Ascending aorta (tissue), 2 donors: Measurements from ENCODE around the gene NPAS3. TPM values are rescaled to one million over a fixed set of nuclear protein-coding genes. Genes with fewer than 3 reads are reported as not detected.

Experiments used
- DNase-seq, 2 donors: peaks; one replicate each; pipeline ENCODE4 v3.0.0-alpha.2; 2019; ENCODE audit warnings: low spot score in 2 of 2
- H3K27ac ChIP-seq, 2 donors: fragments of 200-600 bp; sonication (generic); one replicate each; pipeline ENCODE4 v1.5.1; 2016 to 2017; ENCODE audit warnings: mild to moderate bottlenecking in 1 of 2
- H3K27me3 ChIP-seq: fragments of 200-600 bp; sonication (generic); one replicate; pipeline ENCODE4 v1.5.1; 2017
- H3K36me3 ChIP-seq, 2 donors: fragments of 200-600 bp; sonication (generic); one replicate each; pipeline ENCODE4 v1.5.1; 2016
- H3K4me1 ChIP-seq, 2 donors: fragments of 200-600 bp; sonication (generic); one replicate each; pipeline ENCODE4 v1.5.1; 2016 to 2017; ENCODE audit warnings: mild to moderate bottlenecking in 1 of 2
- H3K4me3 ChIP-seq, 2 donors: fragments of 200-600 bp; sonication (generic); one replicate each; pipeline ENCODE4 v1.5.1; 2016 to 2017; ENCODE audit warnings: mild to moderate bottlenecking in 1 of 2
- H3K9me3 ChIP-seq, 2 donors: fragments of 200-600 bp; sonication (generic); one replicate each; pipeline ENCODE4 v1.5.1; 2016
- intact Hi-C: fragments of 100-400 bp; cut with DNase I; formaldehyde crosslinking; loops from one replicate; pipeline ENCODE4 v1.15.1; 2023
- total RNA-seq: library from RNA; depleted of rRNA; stranded (reverse); fragments of >200 nt; gene quantifications from one replicate; pipeline ENCODE4 v1.1.0, GENCODE V29; 2016
- TF ChIP-seq, protein P1 (sequence below), 3 experiments: fragments of 200-600 bp in 2 of 3; fragments of 450-650 bp in 1 of 3; sonication (generic) in 2 of 3; IDR thresholded peaks; one replicate each; pipeline ENCODE4 v1.5.1; 2016 to 2019; ENCODE audit warnings: antibody characterized with exemption in 3 of 3, mild to moderate bottlenecking in 1 of 3, moderate library complexity in 1 of 3

Gene NPAS3
- total RNA-seq, 1 donor from 2014 or later = not detected

DNA sequence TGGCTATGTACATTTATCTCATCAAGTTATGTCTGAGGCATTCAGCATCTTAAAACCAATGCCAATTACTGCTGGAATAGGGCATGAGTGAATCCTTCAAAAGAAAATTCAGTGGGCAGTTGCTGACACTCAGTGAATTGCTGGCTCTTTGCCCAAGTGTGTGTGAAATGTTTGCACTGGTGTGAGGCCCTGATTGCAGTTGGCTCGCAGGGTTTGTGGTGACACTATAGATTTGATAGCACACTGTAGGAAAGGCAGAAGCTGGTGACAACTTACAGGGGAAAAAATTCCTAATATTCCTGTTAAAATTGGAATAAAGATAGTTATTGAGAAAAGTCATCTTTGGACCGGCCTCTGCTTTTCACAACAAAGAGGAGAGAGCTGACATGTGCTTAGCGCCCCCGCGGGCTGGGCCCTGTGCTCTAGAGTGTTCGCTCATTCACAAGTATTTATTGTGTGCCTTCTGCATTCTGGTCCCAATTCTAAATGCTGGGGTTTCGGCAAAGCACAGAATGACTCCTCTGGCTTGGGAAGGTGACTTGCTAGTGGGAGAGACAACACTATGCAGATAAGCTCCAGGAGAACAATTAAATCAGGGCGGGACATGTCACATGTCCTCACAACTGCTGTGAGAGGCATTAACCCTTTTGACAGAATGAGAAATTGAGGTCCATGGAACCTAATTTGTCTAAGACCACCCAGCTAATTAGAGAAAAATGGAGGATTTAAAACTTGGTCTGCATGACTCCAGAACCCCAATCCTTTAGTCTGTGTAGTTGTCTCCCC lies 418.7 kb downstream of the NPAS3 start:
- Histone ChIP-seq H3K36me3 (no peaks in the 10 kb centered on the region), H3K27ac (no peak overlapping the region), H3K4me1 (no peaks in the 10 kb centered on the region), H3K27me3 (no peaks in the 10 kb centered on the region), H3K4me3 (no peak overlapping the region), H3K9me3 (no peaks in the 10 kb centered on the region)
- intact Hi-C loops = no loop called here
- TF ChIP-seq, protein P1, sequence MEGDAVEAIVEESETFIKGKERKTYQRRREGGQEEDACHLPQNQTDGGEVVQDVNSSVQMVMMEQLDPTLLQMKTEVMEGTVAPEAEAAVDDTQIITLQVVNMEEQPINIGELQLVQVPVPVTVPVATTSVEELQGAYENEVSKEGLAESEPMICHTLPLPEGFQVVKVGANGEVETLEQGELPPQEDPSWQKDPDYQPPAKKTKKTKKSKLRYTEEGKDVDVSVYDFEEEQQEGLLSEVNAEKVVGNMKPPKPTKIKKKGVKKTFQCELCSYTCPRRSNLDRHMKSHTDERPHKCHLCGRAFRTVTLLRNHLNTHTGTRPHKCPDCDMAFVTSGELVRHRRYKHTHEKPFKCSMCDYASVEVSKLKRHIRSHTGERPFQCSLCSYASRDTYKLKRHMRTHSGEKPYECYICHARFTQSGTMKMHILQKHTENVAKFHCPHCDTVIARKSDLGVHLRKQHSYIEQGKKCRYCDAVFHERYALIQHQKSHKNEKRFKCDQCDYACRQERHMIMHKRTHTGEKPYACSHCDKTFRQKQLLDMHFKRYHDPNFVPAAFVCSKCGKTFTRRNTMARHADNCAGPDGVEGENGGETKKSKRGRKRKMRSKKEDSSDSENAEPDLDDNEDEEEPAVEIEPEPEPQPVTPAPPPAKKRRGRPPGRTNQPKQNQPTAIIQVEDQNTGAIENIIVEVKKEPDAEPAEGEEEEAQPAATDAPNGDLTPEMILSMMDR (IDR thresholded peaks at IDR 0.05) = no peak
- DNase-seq = no peak

DNA sequence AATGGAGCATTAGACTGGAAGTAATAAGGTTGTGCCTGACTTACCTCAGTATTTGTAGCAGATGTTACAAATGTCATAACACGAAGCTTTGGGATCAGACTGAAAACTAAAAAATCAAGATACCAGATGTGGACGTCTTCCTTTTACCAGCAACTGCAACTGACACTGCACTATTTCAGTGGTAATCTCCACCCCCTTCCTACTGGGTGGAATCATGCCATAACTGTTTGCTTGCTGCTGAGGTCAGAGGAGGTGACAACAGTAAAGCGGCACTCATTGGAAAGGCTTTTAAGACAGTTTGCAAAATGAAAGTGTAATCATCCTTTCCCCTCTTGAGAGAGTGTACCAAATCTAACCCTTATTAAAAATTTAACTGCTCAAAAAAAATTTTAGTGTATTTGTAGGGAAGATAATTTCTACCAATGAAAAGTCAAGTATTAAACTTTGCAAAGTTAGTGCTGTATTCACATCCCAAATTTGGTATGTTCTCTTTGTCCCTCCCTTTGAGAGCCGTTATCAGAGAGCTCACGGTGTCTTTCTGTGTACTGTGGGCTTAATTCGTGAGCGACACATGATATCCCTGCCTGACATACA lies 420.7 kb downstream of the NPAS3 start:
- TF ChIP-seq, protein P1 (IDR thresholded peaks at IDR 0.05) = no peak
- Histone ChIP-seq H3K4me3 (no peak overlapping the region), H3K27ac (no peak overlapping the region), H3K36me3 (no peaks in the 10 kb centered on the region), H3K9me3 (no peaks in the 10 kb centered on the region), H3K4me1 (no peaks in the 10 kb centered on the region), H3K27me3 (no peaks in the 10 kb centered on the region)
- no peak for DNase-seq
- intact Hi-C loops = no loop called here

DNA sequence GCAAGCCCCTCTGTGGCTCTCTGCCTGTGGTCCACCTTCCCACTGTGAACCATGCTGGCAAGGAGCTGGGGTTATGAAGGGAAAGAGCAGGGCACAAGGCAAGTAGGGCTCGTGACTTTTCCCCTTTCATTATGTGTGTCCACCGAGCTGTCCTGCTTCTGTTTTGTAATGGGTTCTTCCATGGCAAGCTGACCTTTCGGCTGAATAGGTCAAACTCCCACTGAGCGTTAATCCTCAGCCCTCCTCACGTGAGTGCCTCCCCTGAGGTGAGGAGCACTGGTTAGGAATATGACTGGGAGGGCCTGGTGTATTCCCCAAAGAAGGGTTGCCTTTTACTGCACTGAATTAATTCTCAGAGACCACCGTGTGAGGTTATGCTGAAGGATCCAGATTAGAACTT lies 424.3 kb downstream of the NPAS3 start:
- DNase-seq = no peak
- no peak overlapping the region for H3K27ac ChIP-seq
- no peaks in the 10 kb centered on the region for H3K36me3 ChIP-seq
- TF ChIP-seq, protein P1 (IDR thresholded peaks at IDR 0.05) = no peak
- H3K9me3 ChIP-seq = no peaks in the 10 kb centered on the region
- no peaks in the 10 kb centered on the region for H3K4me1 ChIP-seq
- no peak overlapping the region for H3K4me3 ChIP-seq
- no peaks in the 10 kb centered on the region for H3K27me3 ChIP-seq
- intact Hi-C loops = no loop called here

DNA sequence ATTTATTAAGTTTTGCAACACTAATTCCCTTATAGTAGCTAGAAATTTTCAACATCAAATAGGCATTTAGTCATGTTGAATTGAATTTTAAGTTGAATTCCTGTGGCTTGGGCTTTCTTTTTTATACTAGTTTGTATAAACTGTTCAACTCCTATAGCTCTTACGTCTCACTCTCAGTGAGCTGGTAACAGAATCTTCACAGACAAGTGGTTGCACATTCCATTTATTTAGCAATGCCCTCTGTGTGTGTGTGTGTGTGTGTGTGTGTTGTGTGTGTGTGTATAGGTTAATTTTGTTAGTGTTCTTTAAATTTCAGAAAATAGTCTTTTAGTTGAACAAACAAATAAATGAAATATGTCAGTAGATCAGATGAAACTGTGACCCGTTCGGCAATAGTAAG lies 425.0 kb downstream of the NPAS3 start:
- intact Hi-C loops = no loop called here
- Histone ChIP-seq H3K4me1 (no peaks in the 10 kb centered on the region), H3K36me3 (no peaks in the 10 kb centered on the region), H3K27ac (no peak overlapping the region), H3K4me3 (no peak overlapping the region), H3K9me3 (no peaks in the 10 kb centered on the region), H3K27me3 (no peaks in the 10 kb centered on the region)
- TF ChIP-seq, protein P1 (IDR thresholded peaks at IDR 0.05) = no peak
- no peak for DNase-seq

DNA sequence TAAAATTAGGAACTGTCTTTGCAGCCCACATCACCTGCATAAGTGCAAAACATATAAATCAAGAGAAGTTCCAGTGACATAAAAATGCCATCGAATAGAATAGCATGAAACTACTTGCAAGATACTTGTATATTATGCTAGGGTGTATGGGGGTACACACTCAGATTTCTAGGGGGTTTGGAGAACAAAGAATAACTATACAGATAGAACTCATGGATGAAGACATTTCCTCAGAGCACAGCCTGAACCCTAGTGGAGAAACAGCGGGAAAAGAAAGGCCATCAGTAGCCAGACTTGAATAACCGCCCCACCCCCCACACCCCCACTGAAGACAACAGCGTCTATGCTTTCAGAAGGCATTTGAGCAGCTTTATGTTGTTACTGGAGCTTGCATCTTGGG lies 425.8 kb downstream of the NPAS3 start:
- Histone ChIP-seq H3K4me3 (no peak overlapping the region), H3K27me3 (no peaks in the 10 kb centered on the region), H3K9me3 (no peaks in the 10 kb centered on the region), H3K4me1 (no peaks in the 10 kb centered on the region), H3K36me3 (no peaks in the 10 kb centered on the region), H3K27ac (no peak overlapping the region)
- TF ChIP-seq, protein P1 (IDR thresholded peaks at IDR 0.05) = no peak
- DNase-seq = no peak
- intact Hi-C loops = no loop called here
